Karpas-422 (cell line): ENCODE data around the gene BAZ2B. TPM values are rescaled to one million over a fixed set of nuclear protein-coding genes. Genes with fewer than 3 reads are reported as not detected.

Experiments
- DNase-seq: peaks from one replicate; pipeline ENCODE4 v3.0.0-alpha.2; 2015
- H2AFZ ChIP-seq: fragments of 200-600 bp; sonication (generic); 2 replicates; pipeline ENCODE4 v1.6.1; 2014; ENCODE audit warnings: antibody characterized with exemption, low read length, mixed read lengths
- H3K27ac ChIP-seq: fragments of 200-600 bp; sonication (generic); 2 replicates; pipeline ENCODE4 v1.5.1; 2014; ENCODE audit warnings: mild to moderate bottlenecking, low read length, moderate library complexity
- H3K27me3 ChIP-seq: fragments of 200-600 bp; sonication (generic); 2 replicates; pipeline ENCODE4 v1.6.1; 2014; ENCODE audit warnings: low read length, mixed read lengths
- H3K36me3 ChIP-seq: fragments of 200-600 bp; sonication (generic); 2 replicates; pipeline ENCODE4 v1.6.1; 2014; ENCODE audit warnings: low read length, mixed read lengths; ENCODE audit not compliant: insufficient read depth
- H3K4me1 ChIP-seq: fragments of 200-600 bp; sonication (generic); 2 replicates; pipeline ENCODE4 v1.6.1; 2014; ENCODE audit warnings: mild to moderate bottlenecking, low read length, mixed read lengths
- H3K4me2 ChIP-seq: fragments of 200-600 bp; sonication (generic); 2 replicates; pipeline ENCODE4 v1.6.1; 2014; ENCODE audit warnings: low read length, low read depth, mild to moderate bottlenecking; ENCODE audit not compliant: poor library complexity, severe bottlenecking
- H3K4me3 ChIP-seq: fragments of 200-600 bp; sonication (generic); 2 replicates; pipeline ENCODE4 v1.5.1; 2014; ENCODE audit warnings: mild to moderate bottlenecking, antibody characterized with exemption, low read length, mixed read lengths
- H3K79me2 ChIP-seq: fragments of 200-600 bp; sonication (generic); 2 replicates; pipeline ENCODE4 v1.6.1; 2014; ENCODE audit warnings: mild to moderate bottlenecking, low read length, mixed read lengths
- H3K9ac ChIP-seq: fragments of 200-600 bp; sonication (generic); 2 replicates; pipeline ENCODE4 v1.6.0; 2014; ENCODE audit warnings: low read length
- H3K9me2 ChIP-seq: fragments of 200-600 bp; sonication (generic), shearing (Covaris generic); replicated peaks from 2 replicates; pipeline ENCODE4 v1.6.0; 2014; ENCODE audit warnings: mild to moderate bottlenecking, low read length, moderate library complexity; ENCODE audit not compliant: insufficient read depth
- H3K9me3 ChIP-seq: fragments of 300-700, 200-600 bp; sonication (generic); 2 replicates; pipeline ENCODE4 v1.6.1; 2014; ENCODE audit warnings: low read length, mixed read lengths
- H4K20me1 ChIP-seq: fragments of 200-600 bp; sonication (generic); 2 replicates; pipeline ENCODE4 v1.6.1; 2014; ENCODE audit warnings: mild to moderate bottlenecking, antibody characterized with exemption, low read length, low read depth; ENCODE audit not compliant: insufficient read depth
- total RNA-seq: library from RNA; depleted of rRNA; stranded (reverse); fragments of >200 nt; shearing (Covaris generic); gene quantifications from 2 replicates; pipeline ENCODE4 v1.2.3, GENCODE V29; 2014; ENCODE audit warnings: low replicate concordance

The BAZ2B gene
- total RNA-seq, 1 experiment from 2014 or later = 2.2 TPM

DNA sequence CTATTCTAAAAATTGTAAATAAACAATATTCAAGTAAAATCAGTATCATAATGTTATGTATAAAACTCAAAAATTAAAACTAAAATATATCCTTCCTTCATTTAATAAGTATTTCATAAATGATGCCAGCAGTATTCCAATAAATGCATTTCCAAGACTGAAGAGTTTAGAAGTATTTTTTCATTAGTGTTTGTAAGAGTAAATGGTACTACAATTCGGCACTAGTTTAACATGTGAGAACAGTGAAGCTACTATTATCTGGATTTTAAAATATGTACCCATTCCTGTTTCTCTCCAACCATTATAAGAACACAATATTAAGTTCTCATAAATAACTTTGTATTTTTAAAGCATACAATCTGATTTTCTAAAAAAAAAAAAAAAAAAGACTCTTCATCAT, 3.3 kb downstream of the BAZ2B start:
- Histone ChIP-seq H2AFZ (no peak overlapping the region), H3K9me3 (no peaks in the 10 kb centered on the region), H3K4me1 (peaks cover 10% of the 10 kb centered on the region), H3K36me3 (no peaks in the 10 kb centered on the region), H3K9ac (no peak overlapping the region), H3K4me2 (no peak overlapping the region), H4K20me1 (no peaks in the 10 kb centered on the region), H3K4me3 (no peak overlapping the region), H3K79me2 (no peaks in the 10 kb centered on the region), H3K27me3 (no peaks in the 10 kb centered on the region), H3K27ac (no peak overlapping the region), H3K9me2 (no peaks in the 10 kb centered on the region)
- no peak for DNase-seq

DNA sequence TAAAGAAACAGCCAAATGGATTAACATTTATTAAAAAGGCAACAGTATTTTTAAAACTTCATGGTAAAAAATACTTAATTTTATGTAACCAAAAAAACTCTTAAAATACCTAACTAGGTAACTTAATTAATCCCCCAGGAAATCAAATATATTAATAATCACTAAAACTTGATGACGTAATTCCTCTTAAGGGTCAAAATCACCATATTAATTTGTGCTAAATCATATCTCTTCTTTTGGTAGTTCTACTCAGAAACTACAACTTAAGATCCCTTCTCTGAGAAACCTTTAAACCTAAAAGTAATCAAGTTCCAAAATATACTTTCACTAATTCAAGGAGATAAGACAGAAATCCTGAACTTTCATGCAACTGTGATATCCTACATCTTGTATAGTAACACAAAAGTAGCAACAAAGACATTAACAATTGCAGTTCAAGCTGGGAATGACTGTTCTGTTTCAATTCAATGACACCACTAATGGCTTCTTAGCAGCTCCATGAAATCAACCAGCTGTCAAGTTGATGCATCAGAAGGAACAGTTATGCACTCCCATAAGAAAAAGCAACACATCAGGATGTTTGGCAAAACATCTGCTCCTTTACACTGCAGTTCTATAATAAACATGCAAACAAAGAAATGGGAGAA, 4.0 kb downstream of the BAZ2B start:
- no peak overlapping the region for H3K4me2 ChIP-seq
- no peak overlapping the region for H3K27ac ChIP-seq
- H3K27me3 ChIP-seq = no peaks in the 10 kb centered on the region
- H3K9me2 ChIP-seq = no peaks in the 10 kb centered on the region
- H3K4me1 ChIP-seq = peaks cover 10% of the 10 kb centered on the region
- H2AFZ ChIP-seq = no peak overlapping the region
- H3K4me3 ChIP-seq = no peak overlapping the region
- no peak for DNase-seq
- no peaks in the 10 kb centered on the region for H3K9me3 ChIP-seq
- no peaks in the 10 kb centered on the region for H4K20me1 ChIP-seq
- H3K9ac ChIP-seq = no peak overlapping the region
- H3K79me2 ChIP-seq = no peaks in the 10 kb centered on the region
- no peaks in the 10 kb centered on the region for H3K36me3 ChIP-seq

- Histone ChIP-seq H4K20me1 (no peaks in the 10 kb centered on the region), H3K36me3 (no peaks in the 10 kb centered on the region), H3K79me2 (no peaks in the 10 kb centered on the region), H3K27me3 (no peaks in the 10 kb centered on the region), H3K9me3 (no peaks in the 10 kb centered on the region), H3K4me3 (no peak overlapping the region), H3K9me2 (no peaks in the 10 kb centered on the region), H3K4me2 (no peak overlapping the region), H3K9ac (no peak overlapping the region), H3K4me1 (peaks cover 3% of the 10 kb centered on the region; the same call in 1 of the 2 replicates), H2AFZ (no peak overlapping the region), H3K27ac (no peak overlapping the region)
- DNase-seq = no peak
These were observed 6.4 kb downstream of the BAZ2B start for GRCh38 chr2:159609811-159610549.

- H3K4me2 ChIP-seq = no peak overlapping the region
- H3K27ac ChIP-seq = no peak overlapping the region
- no peak overlapping the region for H3K4me3 ChIP-seq
- H3K4me1 ChIP-seq = no peaks in the 10 kb centered on the region
- H3K9me2 ChIP-seq = no peaks in the 10 kb centered on the region
- no peaks in the 10 kb centered on the region for H3K27me3 ChIP-seq
- DNase-seq = no peak
- no peaks in the 10 kb centered on the region for H3K79me2 ChIP-seq
- no peaks in the 10 kb centered on the region for H3K36me3 ChIP-seq
- no peak overlapping the region for H3K9ac ChIP-seq
- no peaks in the 10 kb centered on the region for H3K9me3 ChIP-seq
- H2AFZ ChIP-seq = no peak overlapping the region
- no peaks in the 10 kb centered on the region for H4K20me1 ChIP-seq
These were observed 7.5 kb downstream of the BAZ2B start for GRCh38 chr2:159608723-159609308.

- DNase-seq = no peak
- Histone ChIP-seq H3K9me3 (no peaks in the 10 kb centered on the region), H3K4me1 (no peaks in the 10 kb centered on the region), H3K27me3 (no peaks in the 10 kb centered on the region), H3K4me2 (no peak overlapping the region), H3K4me3 (no peak overlapping the region), H3K9me2 (no peaks in the 10 kb centered on the region), H3K36me3 (no peaks in the 10 kb centered on the region), H3K27ac (no peak overlapping the region), H3K79me2 (no peaks in the 10 kb centered on the region), H4K20me1 (no peaks in the 10 kb centered on the region), H2AFZ (no peak overlapping the region), H3K9ac (no peak overlapping the region)
These were observed 8.2 kb downstream of the BAZ2B start for GRCh38 chr2:159608108-159608507.

DNA sequence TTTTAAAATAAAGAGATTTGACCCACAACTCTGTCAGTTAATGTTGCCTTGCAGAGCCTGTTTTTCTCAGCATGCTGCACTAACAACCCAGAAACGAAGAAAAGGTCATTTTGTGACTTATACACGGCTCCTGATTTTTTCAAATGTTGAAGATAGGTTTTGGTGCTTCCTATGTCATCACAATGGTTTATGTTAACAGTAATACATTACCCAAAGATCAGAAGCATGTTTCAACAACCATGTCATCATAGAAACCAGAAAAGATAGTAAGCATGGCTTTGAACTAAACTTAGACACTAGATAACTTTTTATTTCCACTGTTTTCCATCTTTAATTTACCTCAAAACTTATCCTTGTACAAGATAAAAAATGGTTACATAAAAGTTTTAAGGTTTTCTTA, 10.1 kb downstream of the BAZ2B start:
- Histone ChIP-seq H3K4me3 (no peak overlapping the region), H3K4me1 (no peaks in the 10 kb centered on the region), H4K20me1 (no peaks in the 10 kb centered on the region), H3K9me3 (no peaks in the 10 kb centered on the region), H3K9me2 (no peaks in the 10 kb centered on the region), H3K27ac (no peak overlapping the region), H3K9ac (no peak overlapping the region), H3K27me3 (no peaks in the 10 kb centered on the region), H3K36me3 (no peaks in the 10 kb centered on the region), H2AFZ (no peak overlapping the region), H3K4me2 (no peak overlapping the region), H3K79me2 (no peaks in the 10 kb centered on the region)
- DNase-seq = no peak

DNA sequence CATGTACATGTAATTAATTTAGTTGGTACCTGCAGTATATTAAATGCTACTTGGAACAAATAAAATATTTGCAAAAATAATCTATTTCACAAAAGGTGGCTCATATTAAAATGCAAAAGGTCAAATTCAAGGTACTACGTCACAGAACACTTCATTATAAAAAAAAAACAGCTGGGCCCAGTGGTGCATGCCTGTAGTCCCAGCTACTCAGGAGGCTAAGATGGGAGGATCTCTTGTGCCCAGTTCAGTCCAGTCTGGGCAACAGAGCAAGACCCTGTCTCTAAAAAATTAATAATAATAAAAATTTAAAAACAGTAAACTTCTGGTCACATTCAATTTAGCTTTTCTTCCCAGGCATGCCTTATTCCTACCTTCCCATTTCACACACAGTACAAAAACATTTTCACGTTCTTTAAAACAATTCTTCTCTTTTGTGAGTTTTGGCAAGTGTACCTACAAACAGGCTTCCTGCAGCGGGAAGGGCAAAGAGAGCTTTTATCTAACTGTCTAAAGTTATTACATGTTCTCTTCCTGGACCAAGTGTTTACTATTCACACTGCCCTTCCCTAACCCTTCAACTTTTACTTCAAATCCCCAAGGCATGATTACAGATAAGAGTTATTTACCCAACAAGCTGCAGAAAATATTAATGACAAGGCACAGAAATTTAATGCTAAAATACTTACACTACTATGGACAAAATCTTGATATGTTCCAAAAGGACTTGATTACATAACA, 10.7 kb downstream of the BAZ2B start:
- Histone ChIP-seq H3K9ac (no peak overlapping the region), H3K9me2 (no peaks in the 10 kb centered on the region), H3K4me2 (no peak overlapping the region), H3K79me2 (no peaks in the 10 kb centered on the region), H3K4me1 (no peaks in the 10 kb centered on the region), H3K27me3 (no peaks in the 10 kb centered on the region), H3K27ac (no peak overlapping the region), H3K4me3 (no peak overlapping the region), H3K9me3 (no peaks in the 10 kb centered on the region), H2AFZ (no peak overlapping the region), H3K36me3 (no peaks in the 10 kb centered on the region), H4K20me1 (no peaks in the 10 kb centered on the region)
- no peak for DNase-seq

DNA sequence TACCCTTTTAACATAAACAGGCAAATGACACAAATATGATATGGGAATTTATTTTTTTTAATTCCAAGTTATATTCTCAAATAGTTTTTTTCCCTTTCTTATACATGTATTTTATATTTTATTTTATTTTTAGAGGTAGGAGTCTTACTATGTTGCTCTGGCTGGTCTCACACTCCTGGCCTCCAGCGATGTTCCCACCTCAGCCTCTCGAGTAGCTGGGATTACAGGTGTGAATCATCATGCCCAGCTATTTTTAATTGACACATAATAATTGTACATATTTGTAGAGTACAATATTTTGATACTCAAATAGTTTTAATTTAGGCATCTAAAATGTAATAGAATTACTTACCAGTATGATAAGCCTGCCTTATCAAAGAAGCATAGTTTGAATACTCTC, 12.2 kb downstream of the BAZ2B start:
- Histone ChIP-seq H3K4me1 (no peaks in the 10 kb centered on the region), H4K20me1 (no peaks in the 10 kb centered on the region), H3K36me3 (no peaks in the 10 kb centered on the region), H3K79me2 (no peaks in the 10 kb centered on the region), H3K27me3 (no peaks in the 10 kb centered on the region), H3K9me3 (no peaks in the 10 kb centered on the region), H3K4me3 (no peak overlapping the region), H2AFZ (no peak overlapping the region), H3K4me2 (no peak overlapping the region), H3K9ac (no peak overlapping the region), H3K9me2 (no peaks in the 10 kb centered on the region), H3K27ac (no peak overlapping the region)
- DNase-seq = no peak
